ENCODE measurements around the gene TEAD4.

The TEAD4 gene

GRCh38 chr12:3085341-3086139 is 126.3 kb downstream of the TEAD4 start:
- no peak for DNase-seq

DNA sequence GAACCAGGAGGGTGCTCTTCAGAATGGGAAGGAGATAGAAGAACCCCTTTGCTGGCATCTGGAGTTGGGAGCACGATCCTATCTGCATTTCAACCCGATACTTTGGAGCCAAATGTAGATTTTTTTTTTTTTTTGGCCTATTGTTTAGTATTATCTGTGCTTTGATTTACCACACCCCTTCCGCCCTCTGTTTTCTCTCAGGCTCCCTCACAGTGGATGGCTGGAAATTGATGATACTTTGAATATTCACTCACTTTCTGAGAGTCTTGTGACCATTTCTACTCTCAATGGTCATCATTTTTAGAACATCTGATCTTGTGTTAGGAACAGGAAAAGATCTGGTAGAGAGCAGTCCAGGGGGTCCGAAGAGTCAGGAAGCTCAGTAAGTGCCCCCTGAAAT is 127.0 kb downstream of the TEAD4 start:
- DNase-seq = no peak

DNA sequence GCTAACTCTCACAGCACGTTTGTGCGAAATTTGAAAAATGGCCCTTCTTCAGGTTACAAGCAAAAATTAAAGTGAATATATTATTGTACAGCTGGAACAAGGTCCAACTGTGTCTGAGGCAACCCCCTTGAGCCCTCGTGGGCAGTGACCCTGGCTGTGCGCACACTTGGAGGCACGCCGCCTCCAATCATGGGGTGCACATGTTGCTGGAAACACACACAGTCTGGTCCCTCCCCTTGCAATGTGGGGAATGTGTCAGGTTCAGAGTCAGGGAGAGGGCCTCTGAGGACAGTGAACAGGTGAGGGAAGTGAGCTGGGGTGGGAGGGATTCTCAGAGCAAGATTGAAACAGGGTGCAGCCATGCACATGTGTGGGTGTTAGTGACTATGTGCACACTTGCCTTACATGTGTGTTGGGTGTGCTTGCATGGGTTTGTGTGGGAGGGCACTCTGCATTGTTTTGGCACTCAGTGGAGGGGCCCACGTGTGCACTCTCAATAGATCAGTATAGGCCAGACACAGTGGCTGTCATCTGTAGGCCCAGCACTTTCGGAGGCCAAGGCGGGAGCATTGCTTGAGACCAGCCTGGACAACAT is 127.6 kb downstream of the TEAD4 start:
- no peak for DNase-seq

- DNase-seq = no peak
Measured at GRCh38 chr12:3087758-3088650, 128.8 kb downstream of the TEAD4 start.

GRCh38 chr12:3089588-3089987 is 130.4 kb downstream of the TEAD4 start:
- no peak for DNase-seq

All from CD4-positive, alpha-beta T cell treated with Interleukin-12 subunit alpha and Interleukin-12 subunit beta, for 1 hour (primary cell).